HEK293 (cell line): ENCODE data around the gene ENHO.

Experiments
- CTCF ChIA-PET: fragments of 350-600 bp; formaldehyde crosslinking; extraction: SDS; loops from one replicate; lab custom pipeline; 2021; ENCODE audit warnings: antibody characterized with exemption; lab: Yijun Ruan, JAX
- POLR2A ChIA-PET: fragments of 300-600 bp; formaldehyde crosslinking; extraction: SDS; loops from one replicate; lab custom pipeline; 2020; ENCODE audit warnings: antibody characterized with exemption, inconsistent platforms; lab: Yijun Ruan, JAX
- H3K27ac ChIP-seq: fragments of 200-500 bp; sonication (Bioruptor generic); 2 replicates; pipeline ENCODE4 v1.5.1; 2014; ENCODE audit warnings: low read depth, low read length, control low read depth, inconsistent platforms; ENCODE audit errors: extremely low read depth
- H3K36me3 ChIP-seq, 2 experiments: fragments of 200-500 bp in 1 of 2; sonication (Bioruptor generic) in 1 of 2; 1 replicate in 1 of 2; 2 replicates in 1 of 2; pipeline ENCODE4 v1.5.1; 2014 to 2017; ENCODE audit warnings: inconsistent platforms in 2 of 2, low read length in 2 of 2; ENCODE audit not compliant: control insufficient read depth in 2 of 2, insufficient read depth in 1 of 2
- H3K4me1 ChIP-seq: fragments of 200-500 bp; sonication (Bioruptor generic); 2 replicates; pipeline ENCODE4 v1.5.1; 2014; ENCODE audit warnings: mild to moderate bottlenecking, low read length, inconsistent platforms; ENCODE audit not compliant: control insufficient read depth, insufficient read depth
- H3K4me3 ChIP-seq: 2 replicates; pipeline ENCODE4 v1.5.1; 2011; ENCODE audit warnings: low read depth, mild to moderate bottlenecking, control low read depth, low read length, moderate library complexity
- H3K9me3 ChIP-seq: fragments of 200-500 bp; sonication (Bioruptor generic); 2 replicates; pipeline ENCODE4 v1.5.1; 2014; ENCODE audit warnings: low read depth, low read length, inconsistent platforms; ENCODE audit not compliant: control insufficient read depth, insufficient read depth
- AEBP2 ChIP-seq: fragments of 450-650 bp; formaldehyde crosslinking; IDR thresholded peaks from 2 replicates; pipeline ENCODE4 v1.5.1; 2016; ENCODE audit warnings: missing biosample characterization, missing genetic modification characterization, borderline replicate concordance
- FEZF1 ChIP-seq: fragments of 450-650 bp; formaldehyde crosslinking; IDR thresholded peaks from 2 replicates; pipeline ENCODE4 v1.5.1; 2016; ENCODE audit warnings: missing biosample characterization, missing genetic modification characterization
- ZBTB6 ChIP-seq: fragments of 450-650 bp; formaldehyde crosslinking; IDR thresholded peaks from 2 replicates; pipeline ENCODE4 v1.5.1; 2017; ENCODE audit warnings: missing biosample characterization, missing genetic modification characterization
- ZEB2 ChIP-seq: fragments of 450-650 bp; formaldehyde crosslinking; IDR thresholded peaks from 2 replicates; pipeline ENCODE4 v1.5.1; 2016; ENCODE audit warnings: missing biosample characterization, missing genetic modification characterization
- ZIC2 ChIP-seq: fragments of 450-650 bp; formaldehyde crosslinking; IDR thresholded peaks from 2 replicates; pipeline ENCODE4 v1.5.1; 2016; ENCODE audit warnings: missing biosample characterization, missing genetic modification characterization
- ZNF394 ChIP-seq: fragments of 450-650 bp; formaldehyde crosslinking; IDR thresholded peaks from 2 replicates; pipeline ENCODE4 v1.5.1; 2016; ENCODE audit warnings: missing biosample characterization, missing genetic modification characterization, mild to moderate bottlenecking, moderate library complexity, borderline replicate concordance
- ZNF426 ChIP-seq: fragments of 450-650 bp; formaldehyde crosslinking; IDR thresholded peaks from 2 replicates; pipeline ENCODE4 v1.5.1; 2017; ENCODE audit warnings: missing biosample characterization, missing genetic modification characterization, mild to moderate bottlenecking, inconsistent platforms, moderate library complexity
- ZNF548 ChIP-seq: fragments of 450-650 bp; formaldehyde crosslinking; IDR thresholded peaks from 2 replicates; pipeline ENCODE4 v1.5.1; 2016; ENCODE audit warnings: missing biosample characterization, missing genetic modification characterization
- ZNF558 ChIP-seq: fragments of 450-650 bp; formaldehyde crosslinking; IDR thresholded peaks from 2 replicates; pipeline ENCODE4 v1.5.1; 2016; ENCODE audit warnings: missing biosample characterization, missing genetic modification characterization
- ZNF624 ChIP-seq: fragments of 450-650 bp; formaldehyde crosslinking; IDR thresholded peaks from 2 replicates; pipeline ENCODE4 v1.5.1; 2017; ENCODE audit warnings: missing biosample characterization, missing genetic modification characterization
- ZSCAN16 ChIP-seq: fragments of 450-650 bp; formaldehyde crosslinking; IDR thresholded peaks from 2 replicates; pipeline ENCODE4 v1.5.1; 2016; ENCODE audit warnings: missing biosample characterization, missing genetic modification characterization
- TF ChIP-seq, protein P1 (sequence below): fragments of 450-650 bp; formaldehyde crosslinking; IDR thresholded peaks from 2 replicates; pipeline ENCODE4 v1.5.1; 2016; ENCODE audit warnings: missing biosample characterization, missing genetic modification characterization
- TF ChIP-seq, protein P2 (sequence below): fragments of 450-650 bp; formaldehyde crosslinking; conservative IDR thresholded peaks from 2 replicates; pipeline ENCODE4 v1.5.1; 2016; ENCODE audit warnings: low read depth, missing biosample characterization, missing genetic modification characterization
- TF ChIP-seq, protein P3 (sequence below): fragments of 450-650 bp; formaldehyde crosslinking; IDR thresholded peaks from 2 replicates; pipeline ENCODE4 v1.5.1; 2017; ENCODE audit warnings: missing biosample characterization, mild to moderate bottlenecking, missing genetic modification characterization, moderate library complexity
- TF ChIP-seq, protein P4 (sequence below): fragments of 450-650 bp; formaldehyde crosslinking; IDR thresholded peaks from 2 replicates; pipeline ENCODE4 v1.5.1; 2016; ENCODE audit warnings: missing biosample characterization, missing genetic modification characterization

The ENHO gene

GRCh38 chr9:34510497-34511468 is 12.0 kb downstream of the ENHO start (continued):
- TF ChIP-seq ZNF548 (tag by site-specific recombination) (no peak), ZNF558 (tag by site-specific recombination) (no peak), FEZF1 (tag by site-specific recombination) (peak; percentile 35; the same call in 1 of the 2 replicates)

DNA sequence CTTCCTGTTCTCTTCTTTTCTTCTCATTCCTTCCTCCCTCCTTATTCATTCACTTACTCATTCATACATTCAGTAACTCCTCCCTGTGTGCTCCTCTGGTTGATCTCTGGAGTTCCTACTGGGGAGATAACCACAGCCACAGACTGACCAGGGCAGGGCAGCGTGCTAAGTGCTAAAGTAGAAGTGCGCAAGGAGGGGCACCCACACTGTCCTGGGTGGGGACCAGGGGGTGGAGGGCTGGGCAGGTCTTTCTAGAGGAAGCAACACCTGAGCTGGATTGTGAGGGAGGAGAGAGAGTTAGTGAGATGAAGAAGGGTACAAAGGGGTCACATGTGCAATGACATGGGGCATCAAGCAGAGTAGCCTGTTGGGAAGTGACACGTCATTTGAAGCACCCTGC is 13.8 kb downstream of the ENHO start:
- no peaks in the 10 kb centered on the region for H3K36me3 ChIP-seq
- POLR2A ChIA-PET, result no interaction called here
- no peak overlapping the region for H3K4me3 ChIP-seq
- H3K27ac ChIP-seq, result no peak overlapping the region
- no peaks in the 10 kb centered on the region for H3K9me3 ChIP-seq
- CTCF ChIA-PET, result interaction anchor here (6.1 kb wide), 1 partner anchor 8 kb away, joined by 53 read pairs; no protein-coding TSS in a partner anchor
- H3K4me1 ChIP-seq, result peaks cover 3% of the 10 kb centered on the region
- TF ChIP-seq, protein P1, sequence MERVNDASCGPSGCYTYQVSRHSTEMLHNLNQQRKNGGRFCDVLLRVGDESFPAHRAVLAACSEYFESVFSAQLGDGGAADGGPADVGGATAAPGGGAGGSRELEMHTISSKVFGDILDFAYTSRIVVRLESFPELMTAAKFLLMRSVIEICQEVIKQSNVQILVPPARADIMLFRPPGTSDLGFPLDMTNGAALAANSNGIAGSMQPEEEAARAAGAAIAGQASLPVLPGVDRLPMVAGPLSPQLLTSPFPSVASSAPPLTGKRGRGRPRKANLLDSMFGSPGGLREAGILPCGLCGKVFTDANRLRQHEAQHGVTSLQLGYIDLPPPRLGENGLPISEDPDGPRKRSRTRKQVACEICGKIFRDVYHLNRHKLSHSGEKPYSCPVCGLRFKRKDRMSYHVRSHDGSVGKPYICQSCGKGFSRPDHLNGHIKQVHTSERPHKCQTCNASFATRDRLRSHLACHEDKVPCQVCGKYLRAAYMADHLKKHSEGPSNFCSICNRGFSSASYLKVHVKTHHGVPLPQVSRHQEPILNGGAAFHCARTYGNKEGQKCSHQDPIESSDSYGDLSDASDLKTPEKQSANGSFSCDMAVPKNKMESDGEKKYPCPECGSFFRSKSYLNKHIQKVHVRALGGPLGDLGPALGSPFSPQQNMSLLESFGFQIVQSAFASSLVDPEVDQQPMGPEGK (tag by site-specific recombination), result no peak
- TF ChIP-seq ZEB2 (tag by site-specific recombination), result no peak

GRCh38 chr9:34508463-34508862 is 14.3 kb downstream of the ENHO start:
- Histone ChIP-seq H3K9me3 (no peaks in the 10 kb centered on the region), H3K27ac (no peak overlapping the region), H3K4me3 (no peak overlapping the region), H3K36me3 (no peaks in the 10 kb centered on the region), H3K4me1 (peaks cover 3% of the 10 kb centered on the region)
- ChIA-PET CTCF (interaction anchor here (0.6 to 6.1 kb wide), 4 partner anchors 7 to 175 kb away, joined by 3 to 53 read pairs (median 3); no protein-coding TSS in a partner anchor), POLR2A (no interaction called here)
- no peak for TF ChIP-seq ZNF624 (tag by site-specific recombination)
- no peak for TF ChIP-seq ZIC2 (tag by site-specific recombination)

DNA sequence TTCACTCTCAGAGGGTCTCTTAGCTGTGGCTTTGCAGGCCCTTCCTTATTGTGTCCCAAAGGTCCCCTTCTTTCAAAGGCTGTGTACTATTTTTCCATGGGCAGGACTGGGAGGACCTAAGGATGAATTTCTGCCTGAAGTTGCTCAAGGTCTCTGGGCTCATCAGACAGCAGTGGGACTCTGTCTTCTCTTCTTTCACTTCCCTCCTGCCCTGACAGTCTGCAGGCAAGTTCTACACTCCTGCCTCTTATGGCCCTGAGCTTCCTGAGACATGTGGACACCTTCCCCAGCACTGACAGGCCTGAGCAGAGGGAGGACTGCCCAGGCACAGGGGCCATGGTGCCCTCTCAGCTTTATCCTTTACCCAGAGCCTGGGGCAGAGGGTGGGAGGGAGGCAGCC is 14.8 kb downstream of the ENHO start:
- ChIA-PET CTCF (interaction anchor here (0.6 to 1.0 kb wide), 3 partner anchors 60 to 175 kb away, joined by 3 read pairs; no protein-coding TSS in a partner anchor), POLR2A (no interaction called here)
- Histone ChIP-seq H3K9me3 (no peaks in the 10 kb centered on the region), H3K36me3 (no peaks in the 10 kb centered on the region), H3K27ac (no peak overlapping the region), H3K4me1 (no peaks in the 10 kb centered on the region), H3K4me3 (no peak overlapping the region)
- TF ChIP-seq FEZF1 (tag by site-specific recombination), result no peak
- TF ChIP-seq ZSCAN16 (tag by site-specific recombination), result no peak
- no peak for TF ChIP-seq ZBTB6 (tag by site-specific recombination)
- TF ChIP-seq ZNF426 (tag by site-specific recombination), result no peak
- TF ChIP-seq AEBP2 (tag by site-specific recombination), result no peak
- TF ChIP-seq, protein P2, sequence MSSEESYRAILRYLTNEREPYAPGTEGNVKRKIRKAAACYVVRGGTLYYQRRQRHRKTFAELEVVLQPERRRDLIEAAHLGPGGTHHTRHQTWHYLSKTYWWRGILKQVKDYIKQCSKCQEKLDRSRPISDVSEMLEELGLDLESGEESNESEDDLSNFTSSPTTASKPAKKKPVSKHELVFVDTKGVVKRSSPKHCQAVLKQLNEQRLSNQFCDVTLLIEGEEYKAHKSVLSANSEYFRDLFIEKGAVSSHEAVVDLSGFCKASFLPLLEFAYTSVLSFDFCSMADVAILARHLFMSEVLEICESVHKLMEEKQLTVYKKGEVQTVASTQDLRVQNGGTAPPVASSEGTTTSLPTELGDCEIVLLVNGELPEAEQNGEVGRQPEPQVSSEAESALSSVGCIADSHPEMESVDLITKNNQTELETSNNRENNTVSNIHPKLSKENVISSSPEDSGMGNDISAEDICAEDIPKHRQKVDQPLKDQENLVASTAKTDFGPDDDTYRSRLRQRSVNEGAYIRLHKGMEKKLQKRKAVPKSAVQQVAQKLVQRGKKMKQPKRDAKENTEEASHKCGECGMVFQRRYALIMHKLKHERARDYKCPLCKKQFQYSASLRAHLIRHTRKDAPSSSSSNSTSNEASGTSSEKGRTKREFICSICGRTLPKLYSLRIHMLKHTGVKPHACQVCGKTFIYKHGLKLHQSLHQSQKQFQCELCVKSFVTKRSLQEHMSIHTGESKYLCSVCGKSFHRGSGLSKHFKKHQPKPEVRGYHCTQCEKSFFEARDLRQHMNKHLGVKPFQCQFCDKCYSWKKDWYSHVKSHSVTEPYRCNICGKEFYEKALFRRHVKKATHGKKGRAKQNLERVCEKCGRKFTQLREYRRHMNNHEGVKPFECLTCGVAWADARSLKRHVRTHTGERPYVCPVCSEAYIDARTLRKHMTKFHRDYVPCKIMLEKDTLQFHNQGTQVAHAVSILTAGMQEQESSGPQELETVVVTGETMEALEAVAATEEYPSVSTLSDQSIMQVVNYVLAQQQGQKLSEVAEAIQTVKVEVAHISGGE, result no peak
- TF ChIP-seq, protein P3, sequence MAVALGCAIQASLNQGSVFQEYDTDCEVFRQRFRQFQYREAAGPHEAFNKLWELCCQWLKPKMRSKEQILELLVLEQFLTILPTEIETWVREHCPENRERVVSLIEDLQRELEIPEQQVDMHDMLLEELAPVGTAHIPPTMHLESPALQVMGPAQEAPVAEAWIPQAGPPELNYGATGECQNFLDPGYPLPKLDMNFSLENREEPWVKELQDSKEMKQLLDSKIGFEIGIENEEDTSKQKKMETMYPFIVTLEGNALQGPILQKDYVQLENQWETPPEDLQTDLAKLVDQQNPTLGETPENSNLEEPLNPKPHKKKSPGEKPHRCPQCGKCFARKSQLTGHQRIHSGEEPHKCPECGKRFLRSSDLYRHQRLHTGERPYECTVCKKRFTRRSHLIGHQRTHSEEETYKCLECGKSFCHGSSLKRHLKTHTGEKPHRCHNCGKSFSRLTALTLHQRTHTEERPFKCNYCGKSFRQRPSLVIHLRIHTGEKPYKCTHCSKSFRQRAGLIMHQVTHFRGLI (tag by site-specific recombination), result no peak
- TF ChIP-seq, protein P4, sequence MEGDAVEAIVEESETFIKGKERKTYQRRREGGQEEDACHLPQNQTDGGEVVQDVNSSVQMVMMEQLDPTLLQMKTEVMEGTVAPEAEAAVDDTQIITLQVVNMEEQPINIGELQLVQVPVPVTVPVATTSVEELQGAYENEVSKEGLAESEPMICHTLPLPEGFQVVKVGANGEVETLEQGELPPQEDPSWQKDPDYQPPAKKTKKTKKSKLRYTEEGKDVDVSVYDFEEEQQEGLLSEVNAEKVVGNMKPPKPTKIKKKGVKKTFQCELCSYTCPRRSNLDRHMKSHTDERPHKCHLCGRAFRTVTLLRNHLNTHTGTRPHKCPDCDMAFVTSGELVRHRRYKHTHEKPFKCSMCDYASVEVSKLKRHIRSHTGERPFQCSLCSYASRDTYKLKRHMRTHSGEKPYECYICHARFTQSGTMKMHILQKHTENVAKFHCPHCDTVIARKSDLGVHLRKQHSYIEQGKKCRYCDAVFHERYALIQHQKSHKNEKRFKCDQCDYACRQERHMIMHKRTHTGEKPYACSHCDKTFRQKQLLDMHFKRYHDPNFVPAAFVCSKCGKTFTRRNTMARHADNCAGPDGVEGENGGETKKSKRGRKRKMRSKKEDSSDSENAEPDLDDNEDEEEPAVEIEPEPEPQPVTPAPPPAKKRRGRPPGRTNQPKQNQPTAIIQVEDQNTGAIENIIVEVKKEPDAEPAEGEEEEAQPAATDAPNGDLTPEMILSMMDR (tag by site-specific recombination), result no peak
- no peak for TF ChIP-seq ZNF394 (tag by site-specific recombination)
